Hepatocyte (in vitro differentiated cells): ENCODE data around the gene ALOXE3. TPM values are rescaled to one million over a fixed set of nuclear protein-coding genes. Genes with fewer than 3 reads are reported as not detected.
"Not testable (repeated sequence)": the region's sequence is repeated elsewhere in the genome, so short reads cannot be mapped to it uniquely, and the experiment has no call there.

Source experiments
- DNase-seq: peaks from one replicate; pipeline ENCODE4 v3.0.0-alpha.2; 2016; ENCODE audit warnings: low spot score
- H2AFZ ChIP-seq: fragments of 200-600 bp; sonication (generic); 2 replicates; pipeline ENCODE4 v1.6.0; 2016; ENCODE audit warnings: antibody characterized with exemption, mild to moderate bottlenecking
- H3K27ac ChIP-seq: fragments of 200-600 bp; sonication (generic); 2 replicates; pipeline ENCODE4 v1.5.1; 2016; ENCODE audit warnings: mild to moderate bottlenecking
- H3K27me3 ChIP-seq: fragments of 200-600 bp; sonication (generic); 2 replicates; pipeline ENCODE4 v1.6.1; 2016
- H3K36me3 ChIP-seq: fragments of 200-600 bp; sonication (generic); replicated peaks from 2 replicates; pipeline ENCODE4 v1.5.1; 2016; ENCODE audit warnings: low read depth; ENCODE audit not compliant: insufficient read depth
- H3K4me1 ChIP-seq: fragments of 200-600 bp; sonication (generic); 2 replicates; pipeline ENCODE4 v1.5.1; 2016; ENCODE audit warnings: mild to moderate bottlenecking, moderate library complexity; ENCODE audit not compliant: insufficient read depth
- H3K4me2 ChIP-seq: fragments of 200-600 bp; sonication (generic); 2 replicates; pipeline ENCODE4 v1.6.0; 2016
- H3K4me3 ChIP-seq: fragments of 200-600 bp; sonication (generic); 2 replicates; pipeline ENCODE4 v1.5.1; 2016; ENCODE audit warnings: mild to moderate bottlenecking
- H3K79me2 ChIP-seq: fragments of 200-600 bp; sonication (generic); 2 replicates; pipeline ENCODE4 v1.6.0; 2017; ENCODE audit warnings: mild to moderate bottlenecking
- H3K9me2 ChIP-seq: fragments of 200-600 bp; sonication (generic); replicated peaks from 2 replicates; pipeline ENCODE4 v1.6.0; 2017; ENCODE audit warnings: mild to moderate bottlenecking; ENCODE audit not compliant: insufficient read depth
- H3K9me3 ChIP-seq: fragments of 200-600 bp; sonication (generic); 2 replicates; pipeline ENCODE4 v1.5.1; 2016; ENCODE audit warnings: low read depth, mild to moderate bottlenecking
- H4K20me1 ChIP-seq: fragments of 200-600 bp; sonication (generic); 2 replicates; pipeline ENCODE4 v1.6.0; 2016; ENCODE audit warnings: mild to moderate bottlenecking; ENCODE audit not compliant: insufficient read depth, poor library complexity, severe bottlenecking
- CTCF ChIP-seq: fragments of 200-600 bp; sonication (generic); IDR thresholded peaks from 2 replicates; pipeline ENCODE4 v1.5.1; 2016; ENCODE audit warnings: antibody characterized with exemption, mild to moderate bottlenecking; ENCODE audit not compliant: poor library complexity
- EZH2 ChIP-seq: fragments of 200-600 bp; sonication (generic); IDR thresholded peaks from 2 replicates; pipeline ENCODE4 v1.6.1; 2016; ENCODE audit warnings: antibody characterized with exemption, mild to moderate bottlenecking, borderline replicate concordance
- EZH2phosphoT487 ChIP-seq: fragments of 200-600 bp; sonication (generic); IDR thresholded peaks from one replicate; pipeline ENCODE4 v1.6.1; 2018; ENCODE audit warnings: antibody characterized with exemption, mild to moderate bottlenecking, low read depth, moderate library complexity; ENCODE audit not compliant: unreplicated experiment, severe bottlenecking
- WGBS: methylation state at CpG from one replicate; pipeline ENCODE4 v1.1.6; 2016; ENCODE audit warnings: low lambda C conversion rate; ENCODE audit errors: missing lambda C conversion rate; 5-methylcytosine and 5-hydroxymethylcytosine counted together
- polyA plus RNA-seq: library from polyadenylated mRNA; unstranded; fragments of >200 nt; fragmentation: Nextera tagmentation; extraction: Ambion mirVana; gene quantifications from 2 replicates; pipeline ENCODE4 v1.2.1, GENCODE V29; 2016
- total RNA-seq: library from RNA; depleted of rRNA; stranded (reverse); fragments of >200 nt; gene quantifications from 2 replicates; pipeline ENCODE4 v1.2.3, GENCODE V29; 2014

ALOXE3 gene
- total and polyA plus RNA-seq, 2 experiments from 2014 or later = 0.77 to 1.5 TPM

GRCh38 chr17:8080208-8080798 is 38.0 kb downstream of the ALOXE3 start:
- DNase-seq = no peak
- peak overlapping the region; percentile 84 for H2AFZ ChIP-seq
- WGBS = 32% methylated on average over 25 of the region's 25 CpGs
- H3K27me3 ChIP-seq = peaks cover 9% of the 10 kb centered on the region
- peak overlapping the region; percentile 97 for H3K4me2 ChIP-seq
- no peaks in the 10 kb centered on the region for H3K36me3 ChIP-seq
- no peak for TF ChIP-seq EZH2
- no peak for TF ChIP-seq EZH2phosphoT487
- no peak for TF ChIP-seq CTCF
- no peaks in the 10 kb centered on the region for H3K9me3 ChIP-seq
- peaks cover 5% of the 10 kb centered on the region for H3K4me1 ChIP-seq
- no peaks in the 10 kb centered on the region for H3K9me2 ChIP-seq
- no peaks in the 10 kb centered on the region for H4K20me1 ChIP-seq
- no peak overlapping the region for H3K4me3 ChIP-seq
- H3K27ac ChIP-seq = peak overlapping the region; percentile 10
- H3K79me2 ChIP-seq = no peaks in the 10 kb centered on the region

GRCh38 chr17:8079291-8080207 is 38.8 kb downstream of the ALOXE3 start:
- Histone ChIP-seq H2AFZ (peak overlapping the region; percentile 84), H3K36me3 (no peaks in the 10 kb centered on the region), H3K4me1 (peaks cover 5% of the 10 kb centered on the region), H3K9me3 (no peaks in the 10 kb centered on the region), H3K79me2 (no peaks in the 10 kb centered on the region), H3K4me3 (peak overlapping the region; percentile 50), H3K27me3 (peaks cover 16% of the 10 kb centered on the region), H3K27ac (peak overlapping the region; percentile 48), H3K4me2 (peak overlapping the region; percentile 97), H4K20me1 (no peaks in the 10 kb centered on the region), H3K9me2 (no peaks in the 10 kb centered on the region)
- 2% methylated on average over 54 of the region's 87 CpGs for WGBS
- no peak for TF ChIP-seq EZH2phosphoT487
- peak; percentile 88 for TF ChIP-seq CTCF
- peak; percentile 87 for DNase-seq

GRCh38 chr17:8077939-8078338 is 40.4 kb downstream of the ALOXE3 start:
- Histone ChIP-seq H3K27me3 (peaks cover 32% of the 10 kb centered on the region), H3K4me1 (peaks cover 11% of the 10 kb centered on the region)
- H3K9me2 ChIP-seq, H3K79me2 ChIP-seq, H3K4me2 ChIP-seq, H3K27ac ChIP-seq, H2AFZ ChIP-seq, H3K36me3 ChIP-seq, H3K4me3 ChIP-seq, H4K20me1 ChIP-seq, DNase-seq, H3K9me3 ChIP-seq: not testable (repeated sequence)
- 89% methylated on average over 5 of the region's 5 CpGs for WGBS

- no peaks in the 10 kb centered on the region for H3K79me2 ChIP-seq
- H3K36me3 ChIP-seq = no peaks in the 10 kb centered on the region
- no peak overlapping the region for H3K27ac ChIP-seq
- H2AFZ ChIP-seq = no peak overlapping the region
- H3K9me2 ChIP-seq = no peaks in the 10 kb centered on the region
- WGBS = 93% methylated on average over 13 of the region's 13 CpGs
- H3K4me1 ChIP-seq = peaks cover 20% of the 10 kb centered on the region
- peaks cover 44% of the 10 kb centered on the region for H3K27me3 ChIP-seq
- no peak for DNase-seq
- no peak for TF ChIP-seq EZH2phosphoT487
- TF ChIP-seq CTCF = no peak
- TF ChIP-seq EZH2 = no peak
- no peaks in the 10 kb centered on the region for H4K20me1 ChIP-seq
- no peak overlapping the region for H3K4me2 ChIP-seq
- H3K9me3 ChIP-seq = no peaks in the 10 kb centered on the region
- H3K4me3 ChIP-seq = no peak overlapping the region
Observed at GRCh38 chr17:8076502-8077266, 41.6 kb downstream of the ALOXE3 start.
